Urothelium cell line (cell line): Measurements from ENCODE around the gene PALD1.

Experiments
- DNase-seq: peaks from one replicate; pipeline ENCODE4 v3.0.0; 2011; ENCODE audit warnings: low spot score, mixed read lengths
- FAIRE-seq: peaks from 2 replicates; lab custom pipeline; 2011; peaks lifted over from hg19 to GRCh38; lab: Jason Lieb, UNC

PALD1 gene

DNA sequence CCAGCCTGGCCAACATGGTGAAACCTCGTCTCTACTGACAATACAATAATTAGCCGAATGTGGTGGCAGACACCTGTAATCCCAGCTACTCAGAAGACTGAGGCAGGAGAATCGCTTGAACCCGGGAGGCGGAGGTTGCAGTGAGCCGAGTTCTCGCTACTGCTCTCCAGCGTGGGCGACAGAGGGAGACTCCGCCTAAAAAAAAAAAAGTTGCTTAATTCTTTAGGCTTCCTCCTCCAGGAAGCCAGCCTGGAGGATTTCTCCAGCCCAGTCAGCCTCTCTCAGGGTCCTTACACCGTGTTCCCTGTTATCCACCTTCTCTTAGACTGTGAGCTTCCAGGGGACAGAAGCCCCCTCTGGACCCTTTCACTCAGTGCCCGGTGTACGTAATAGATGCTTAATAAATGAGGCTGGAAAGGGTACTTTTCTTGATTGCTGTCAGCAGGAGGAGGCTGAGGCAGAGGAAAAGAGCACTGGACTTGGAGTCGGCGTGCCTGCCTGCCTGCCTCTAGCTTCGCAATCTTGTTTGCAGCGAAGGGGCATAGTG is 20.7 kb upstream of the PALD1 start:
- no peak for FAIRE-seq

DNA sequence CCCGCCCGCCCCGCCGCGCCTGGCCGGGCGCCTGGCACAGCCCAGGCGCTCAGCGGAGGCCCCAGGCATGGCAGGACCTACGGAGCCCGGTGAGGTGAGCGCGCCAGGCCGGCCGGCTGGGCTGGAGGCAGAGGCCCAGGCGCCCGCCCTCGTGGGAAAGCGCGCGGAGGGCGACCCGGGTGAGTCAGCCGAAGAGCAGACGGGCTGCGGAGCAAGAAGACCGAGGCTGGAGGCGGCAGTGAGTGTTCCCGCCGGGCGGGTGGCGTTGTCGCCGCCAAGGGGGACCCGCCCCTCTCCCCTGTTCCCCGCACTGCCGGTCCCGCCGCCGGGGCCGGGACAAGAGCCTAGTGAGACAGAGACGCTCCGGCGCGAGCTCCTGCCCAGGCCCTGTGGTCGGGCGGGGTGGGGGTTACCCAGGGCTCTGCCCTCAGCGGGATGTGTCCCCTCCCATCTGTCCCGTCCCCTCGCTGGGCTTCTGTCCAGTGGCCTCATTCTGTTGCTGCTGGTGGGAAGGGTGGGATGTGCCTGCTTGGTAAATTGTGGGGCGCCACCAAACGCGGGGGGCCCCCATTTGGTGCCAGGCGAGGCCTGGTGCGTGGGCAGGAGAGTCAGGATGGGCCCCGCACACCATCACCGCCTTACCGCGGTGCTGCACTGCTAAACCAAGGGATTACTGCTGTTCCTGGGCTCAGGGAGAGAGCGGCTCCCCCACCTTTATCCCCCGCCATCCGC is 20.1 kb upstream of the PALD1 start:
- FAIRE-seq (peak; percentile 68), DNase-seq (peak; percentile 85)

More for the DNA sequence above, 20.7 kb upstream of the PALD1 start:
- no peak for DNase-seq

DNA sequence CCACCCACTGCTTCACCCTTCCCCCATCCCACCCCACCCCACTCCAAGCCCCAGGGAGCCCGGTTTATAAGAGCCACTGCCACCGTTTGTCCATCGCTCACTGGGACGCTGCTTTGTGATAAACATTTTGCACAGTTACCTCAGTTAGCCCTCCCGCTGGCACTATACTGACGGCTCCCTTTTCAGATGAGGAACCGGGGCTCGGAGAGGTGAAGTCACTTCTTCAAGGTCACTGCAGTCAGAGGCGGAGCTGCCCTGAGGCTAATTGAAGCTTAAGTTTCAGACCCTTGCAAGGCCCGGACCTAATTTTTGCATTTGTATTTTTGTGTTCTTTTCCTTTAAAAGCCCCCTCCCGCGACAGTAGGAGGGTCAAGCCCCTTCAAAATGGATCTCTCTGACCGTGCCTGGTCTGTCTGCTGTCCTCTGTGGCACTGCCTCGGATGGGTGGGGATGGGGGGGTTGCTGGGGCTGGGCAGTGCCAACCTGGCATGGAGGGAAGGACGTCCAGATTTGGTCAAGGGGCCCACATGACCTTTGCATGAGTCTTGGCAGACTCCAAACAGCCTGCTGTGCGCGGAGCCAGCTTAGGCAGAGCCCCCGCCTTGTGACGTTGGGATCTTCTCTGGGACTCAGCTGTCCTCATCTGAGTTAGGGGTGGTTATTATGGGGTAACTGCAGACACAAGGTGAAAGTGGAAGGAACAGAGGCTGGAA is 19.4 kb upstream of the PALD1 start:
- DNase-seq (no peak), FAIRE-seq (peak; percentile 40)

GRCh38 chr10:70459774-70460490 is 18.6 kb upstream of the PALD1 start:
- FAIRE-seq (peak; percentile 17), DNase-seq (no peak)

GRCh38 chr10:70461397-70462348 is 16.9 kb upstream of the PALD1 start:
- FAIRE-seq (no peak), DNase-seq (peak; percentile 85)

DNA sequence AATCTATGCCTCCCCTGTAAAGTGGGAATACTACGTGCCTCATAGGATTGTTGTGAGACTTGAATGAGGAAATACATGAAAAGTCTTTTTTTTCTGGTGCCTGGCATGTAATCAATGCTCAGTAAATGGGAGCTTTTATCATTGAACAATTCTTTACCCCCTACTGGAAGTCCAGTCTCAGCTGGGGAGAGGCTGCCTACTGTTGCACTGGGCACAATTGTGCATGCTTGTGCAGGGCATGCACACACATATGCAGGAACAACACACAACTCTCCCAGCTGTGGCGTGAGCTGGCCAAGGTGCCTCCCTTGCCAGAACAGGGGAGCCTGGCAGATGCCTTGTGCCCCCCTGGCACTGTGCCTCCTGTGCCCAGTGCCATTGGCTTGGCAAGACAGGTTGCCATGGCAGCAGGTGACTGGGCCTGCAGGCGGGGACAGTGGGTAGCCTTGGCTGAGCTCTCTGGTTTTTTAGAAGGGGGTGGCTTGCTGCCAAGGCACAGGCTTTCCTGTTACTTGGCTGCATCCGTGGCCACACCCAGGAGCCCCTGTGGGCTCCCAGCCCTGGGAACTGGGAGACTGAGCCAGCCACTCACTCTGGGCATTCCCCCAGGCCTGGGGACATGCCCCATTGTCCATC is 16.1 kb upstream of the PALD1 start:
- FAIRE-seq (peak; percentile 76), DNase-seq (peak; percentile 81)

- no peak for DNase-seq
- FAIRE-seq, result no peak
Observed at GRCh38 chr10:70465278-70465677, 13.3 kb upstream of the PALD1 start.

DNA sequence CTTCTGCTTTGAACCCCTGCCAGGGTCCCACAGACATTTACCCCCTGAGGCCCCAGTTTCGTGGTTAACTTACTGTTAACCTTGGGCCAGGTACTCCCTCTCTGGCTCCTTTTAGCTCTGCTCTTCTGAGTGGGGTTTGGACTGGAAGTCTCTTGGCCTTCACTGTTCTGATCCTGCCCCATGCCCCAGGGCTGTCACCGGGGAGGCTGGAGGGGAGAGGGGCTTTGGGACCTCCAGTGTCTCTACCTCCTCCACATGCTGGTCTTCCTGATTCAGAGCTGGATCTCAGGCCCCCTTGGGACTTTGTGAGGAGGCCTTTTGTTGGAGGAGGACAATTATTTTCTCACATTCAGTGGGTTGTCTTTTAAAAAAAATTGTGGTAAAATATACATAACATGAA is 12.7 kb upstream of the PALD1 start:
- FAIRE-seq, result no peak
- no peak for DNase-seq

GRCh38 chr10:70466951-70467350 is 11.6 kb upstream of the PALD1 start:
- DNase-seq (no peak), FAIRE-seq (no peak)

GRCh38 chr10:70472799-70473454 is 5.6 kb upstream of the PALD1 start:
- DNase-seq (no peak), FAIRE-seq (peak; percentile 69)

- DNase-seq, result no peak
- FAIRE-seq, result peak; percentile 9
Observed at GRCh38 chr10:70474780-70475179, 3.8 kb upstream of the PALD1 start.

DNA sequence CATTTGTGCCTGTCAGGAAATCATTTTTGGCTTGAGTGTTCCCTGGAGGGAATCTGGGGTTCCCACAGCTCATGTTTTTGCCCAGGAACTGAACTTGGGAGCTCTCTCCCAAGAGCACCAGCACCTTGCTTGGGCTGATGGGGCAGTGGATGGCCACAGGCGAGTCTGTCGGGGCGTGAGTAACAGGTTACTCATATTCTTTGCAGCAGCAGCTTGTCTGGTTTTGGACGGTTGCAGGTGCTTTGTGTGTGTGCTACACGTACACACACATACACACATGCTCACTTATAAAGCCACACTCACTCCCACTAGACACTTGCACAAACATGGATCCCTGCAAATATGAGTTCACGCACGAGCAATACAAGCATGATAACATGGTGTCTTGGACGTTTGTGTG is 2.9 kb upstream of the PALD1 start:
- DNase-seq (no peak), FAIRE-seq (no peak)

DNA sequence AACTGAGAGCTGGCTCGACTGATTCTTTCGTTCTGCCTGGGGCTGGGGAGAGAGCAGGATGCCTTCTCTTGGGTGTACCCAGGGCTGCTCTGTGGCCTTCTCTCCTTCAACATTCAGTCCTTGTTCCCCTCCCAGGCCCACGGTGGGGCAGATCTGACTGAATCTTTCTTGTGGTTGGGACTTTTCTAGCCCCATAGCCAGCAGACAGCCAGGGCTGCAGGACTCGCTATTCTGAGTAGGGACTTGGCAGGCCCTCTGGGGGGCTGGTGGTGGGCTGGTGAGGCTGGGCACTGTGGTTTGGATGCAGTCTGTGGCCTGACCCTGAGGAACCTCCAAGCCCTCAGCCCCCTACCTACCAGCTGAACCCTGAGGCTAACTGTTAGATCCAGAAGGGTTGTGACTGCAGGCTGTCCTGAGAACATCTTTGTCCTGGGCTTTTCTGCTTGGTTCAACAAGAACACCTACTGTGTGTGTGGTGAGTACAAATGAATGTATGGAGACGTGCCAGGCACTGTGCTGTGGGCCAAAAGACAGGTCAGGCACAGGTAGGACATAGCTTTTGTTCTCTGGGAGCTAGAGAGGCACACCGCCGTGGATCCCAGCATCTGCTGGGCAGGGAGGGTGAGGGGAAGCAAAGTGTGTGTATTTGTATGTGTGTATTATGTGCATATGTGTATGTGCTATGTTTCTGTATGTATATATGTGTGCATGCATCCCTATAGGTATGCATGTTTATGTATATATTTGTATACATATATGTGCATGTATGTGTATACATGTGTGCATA is 2.1 kb upstream of the PALD1 start:
- no peak for DNase-seq
- peak; percentile 20 for FAIRE-seq

DNA sequence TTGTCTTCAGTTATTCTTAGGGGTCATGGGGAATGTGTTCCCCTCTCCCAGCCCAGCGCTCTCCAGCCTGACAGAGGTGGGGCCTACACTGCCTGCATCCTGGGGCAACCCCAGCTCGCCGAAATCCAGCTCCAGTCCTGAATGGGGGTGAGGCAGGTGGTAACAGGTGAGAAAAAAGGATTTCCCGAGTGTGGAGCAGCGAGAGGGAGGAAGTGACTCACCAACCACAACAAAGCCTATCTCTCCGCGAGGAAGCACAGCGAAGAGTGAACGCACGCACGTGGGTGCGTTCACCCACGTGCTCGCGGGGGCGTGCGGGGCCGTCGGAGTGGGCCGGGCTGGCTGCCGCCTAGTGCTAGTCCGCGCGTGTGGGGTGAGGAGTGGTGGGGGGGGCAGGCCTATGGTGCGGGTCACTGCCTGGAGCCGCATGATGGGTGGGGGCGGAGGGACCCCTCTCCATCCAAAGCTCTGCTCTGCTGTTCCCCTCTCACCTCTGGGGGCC is 855 bp upstream of the PALD1 start:
- DNase-seq (peak; percentile 82), FAIRE-seq (peak; percentile 90)

DNA sequence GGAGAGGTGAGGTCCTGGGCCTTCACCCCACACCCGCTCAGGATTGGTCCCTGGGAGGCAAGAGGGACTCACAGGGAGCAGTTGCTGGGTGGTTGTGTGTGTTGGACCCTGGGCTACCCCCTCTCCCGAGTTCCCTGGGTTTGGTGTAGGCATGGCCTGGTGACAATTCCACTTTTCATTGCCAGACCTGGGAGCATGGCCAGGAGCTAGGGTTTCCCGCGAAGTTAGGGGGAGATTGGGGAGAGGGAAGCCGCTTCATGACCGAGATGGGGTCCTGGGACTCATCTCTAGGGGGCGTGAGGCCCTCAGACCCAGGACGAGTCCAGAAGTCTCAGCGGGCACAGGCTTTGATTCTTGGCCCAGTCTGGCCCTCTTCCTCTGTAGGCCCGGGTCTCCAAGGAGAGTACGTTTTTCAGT is 606 bp downstream of the PALD1 start:
- DNase-seq (no peak), FAIRE-seq (no peak)

DNA sequence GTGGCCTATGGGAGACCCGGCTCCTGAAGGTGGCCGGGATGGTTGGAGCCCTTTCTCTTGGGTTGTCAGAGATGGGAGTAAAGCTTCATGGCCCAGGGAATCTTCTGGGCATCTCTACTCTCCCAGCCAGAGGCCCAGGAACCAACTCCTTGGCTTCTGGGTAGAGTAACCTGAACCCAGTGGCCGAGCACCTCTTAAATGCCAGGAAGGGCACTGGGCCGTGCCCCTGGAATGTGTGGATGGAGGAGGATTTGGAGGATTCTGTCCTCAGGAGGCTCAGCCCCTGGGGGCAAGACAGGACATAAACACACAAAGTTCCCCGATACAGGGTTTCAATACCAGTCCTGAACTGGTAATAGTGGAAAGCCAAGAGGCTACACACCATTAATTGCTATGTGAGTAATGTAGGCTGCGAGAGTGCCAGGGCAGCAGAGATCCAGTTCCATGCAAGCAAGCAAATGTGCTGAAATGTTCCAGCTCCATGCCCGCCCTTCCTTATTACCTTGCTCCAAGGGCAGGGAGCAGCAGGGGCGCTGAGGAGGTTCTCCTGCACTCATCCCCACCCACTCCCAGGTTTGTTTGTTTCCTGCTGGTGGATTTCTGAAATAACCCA is 1.2 kb downstream of the PALD1 start:
- FAIRE-seq, result peak; percentile 23
- no peak for DNase-seq

DNA sequence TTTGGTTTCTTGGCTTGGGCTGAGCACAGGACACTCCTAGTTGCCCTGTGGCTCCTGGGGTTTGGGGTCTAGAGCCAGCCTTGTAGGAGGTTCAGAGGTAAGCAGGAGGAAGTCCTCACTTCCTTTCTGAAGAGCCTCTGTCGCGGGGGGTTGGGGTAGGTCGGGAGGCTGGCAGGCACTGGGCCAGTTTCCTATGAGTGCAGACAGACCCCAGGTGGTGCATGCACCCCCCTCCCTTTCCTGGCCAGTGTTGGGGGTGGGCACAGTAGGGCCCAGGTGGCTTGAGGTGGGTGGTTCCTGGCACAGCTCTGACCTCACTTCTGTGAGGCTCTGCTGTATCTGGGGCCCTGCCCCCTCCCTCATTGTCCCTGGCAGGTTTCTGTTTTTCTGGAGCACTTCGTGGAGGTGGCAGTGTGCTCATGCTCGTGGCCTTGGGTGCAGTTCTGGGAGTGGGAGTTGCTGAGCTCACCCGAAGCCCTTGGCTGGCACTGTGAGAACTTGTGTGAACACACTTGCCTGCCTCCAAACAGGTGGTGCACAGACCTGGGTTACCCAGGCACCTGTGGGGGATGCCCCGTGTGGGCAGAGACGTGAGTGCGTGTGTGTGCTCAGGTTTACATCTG is 1.8 kb downstream of the PALD1 start:
- FAIRE-seq (no peak), DNase-seq (no peak)
